Coronary artery (tissue), 2 donors: ENCODE data around the gene DELE1.
"Not testable (repeated sequence)": the region's sequence is repeated elsewhere in the genome, so short reads cannot be mapped to it uniquely, and the experiment has no call there.

ENCODE experiments used
- DNase-seq: peaks from one replicate; pipeline ENCODE4 v3.0.0-alpha.2; 2017; ENCODE audit warnings: low spot score
- H3K27ac ChIP-seq, 2 donors: fragments of 200-600 bp; sonication (generic); one replicate each; pipeline ENCODE4 v1.5.1; 2016 to 2019
- H3K4me3 ChIP-seq: fragments of 200-600 bp; sonication (generic); 2 replicates; pipeline ENCODE4 v1.5.1; 2016; ENCODE audit warnings: mild to moderate bottlenecking, moderate library complexity
- CTCF ChIP-seq: fragments of 200-600 bp; sonication (generic); IDR thresholded peaks from one replicate; pipeline ENCODE4 v1.5.1; 2019; ENCODE audit warnings: antibody characterized with exemption

The DELE1 gene

GRCh38 chr5:141917760-141918159, 5.9 kb upstream of the DELE1 start:
- no peak for TF ChIP-seq CTCF
- no peak overlapping the region for H3K27ac ChIP-seq

GRCh38 chr5:141919218-141920119, 4.2 kb upstream of the DELE1 start:
- no peak overlapping the region for H3K4me3 ChIP-seq
- no peak for TF ChIP-seq CTCF
- H3K27ac ChIP-seq: no peak overlapping the region
- no peak for DNase-seq

More at GRCh38 chr5:141917760-141918159, 5.9 kb upstream of the DELE1 start:
- H3K4me3 ChIP-seq: no peak overlapping the region
- no peak for DNase-seq

- TF ChIP-seq CTCF: no peak
- DNase-seq: no peak
- no peak overlapping the region for H3K27ac ChIP-seq
- H3K4me3 ChIP-seq: no peak overlapping the region
Measured at GRCh38 chr5:141920771-141921170, 2.9 kb upstream of the DELE1 start.

- Histone ChIP-seq H3K4me3 (peak overlapping the region; percentile 79), H3K27ac (peak overlapping the region; percentile 92 to 94)
- DNase-seq: not testable (repeated sequence)
Measured at GRCh38 chr5:141922827-141923447, 734 bp upstream of the DELE1 start.

GRCh38 chr5:141926434-141926833, 2.8 kb downstream of the DELE1 start:
- Histone ChIP-seq H3K4me3 (no peak overlapping the region), H3K27ac (no peak overlapping the region)
- TF ChIP-seq CTCF: no peak
- no peak for DNase-seq

- TF ChIP-seq CTCF: no peak
- H3K4me3 ChIP-seq: no peak overlapping the region
- H3K27ac ChIP-seq: no peak overlapping the region
- DNase-seq: no peak
Measured at GRCh38 chr5:141928051-141928450, 4.4 kb downstream of the DELE1 start.

- TF ChIP-seq CTCF: no peak
- no peak for DNase-seq
- no peak overlapping the region for H3K27ac ChIP-seq
- no peak overlapping the region for H3K4me3 ChIP-seq
Measured at GRCh38 chr5:141929398-141930058, 5.9 kb downstream of the DELE1 start.
